Stimulated activated CD4-positive, alpha-beta T cell treated with anti-CD3 and anti-CD28 coated beads, Interleukin-4, amount 100 ng/mL, for 48 hours (primary cell): ENCODE measurements around the gene DGAT2L6.
"Not testable (repeated sequence)": the region's sequence is repeated elsewhere in the genome, so short reads cannot be mapped to it uniquely, and the experiment has no call there.

Experiments
- DNase-seq, 2 donors: peaks; one replicate each; pipeline ENCODE4 v3.0.0-alpha.2; 2020; ENCODE audit warnings: low read depth in 2 of 2

DGAT2L6 gene

DNA sequence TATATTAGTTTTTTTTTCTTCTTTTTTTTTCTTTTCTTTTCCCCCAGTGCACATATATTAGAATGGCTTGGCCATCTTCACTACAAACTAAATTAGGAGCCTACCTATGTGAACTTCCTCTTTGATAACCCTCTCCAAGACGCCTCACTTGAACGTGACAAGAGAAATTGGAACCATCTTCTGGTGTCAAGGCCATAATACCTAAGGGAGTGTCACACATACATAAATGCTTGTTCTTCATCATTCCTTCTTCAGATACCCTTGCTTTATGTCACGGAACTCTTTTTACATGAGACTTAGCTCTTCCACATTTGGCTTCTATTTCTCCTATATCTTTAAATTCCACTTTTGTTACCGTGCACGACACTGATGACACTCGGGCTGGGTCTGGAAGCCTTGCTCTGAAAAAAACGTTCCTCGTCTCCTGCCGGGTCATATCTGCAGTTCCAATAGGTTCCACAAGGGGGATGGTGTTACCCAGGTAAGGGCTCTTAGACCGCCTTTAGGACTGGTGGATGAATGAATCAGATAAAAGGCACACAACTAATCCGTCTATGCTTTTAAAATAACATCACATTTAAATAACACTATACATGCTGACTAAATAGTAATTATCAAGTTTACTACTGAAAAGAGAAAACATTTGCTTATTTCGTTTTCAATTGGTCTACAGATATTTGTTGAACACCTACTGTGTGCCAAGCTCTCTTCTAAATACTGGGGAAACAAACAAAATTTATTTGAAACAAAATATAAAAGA lies 19.9 kb downstream of the DGAT2L6 start:
- DNase-seq, result peak; percentile 48 to 53

DNA sequence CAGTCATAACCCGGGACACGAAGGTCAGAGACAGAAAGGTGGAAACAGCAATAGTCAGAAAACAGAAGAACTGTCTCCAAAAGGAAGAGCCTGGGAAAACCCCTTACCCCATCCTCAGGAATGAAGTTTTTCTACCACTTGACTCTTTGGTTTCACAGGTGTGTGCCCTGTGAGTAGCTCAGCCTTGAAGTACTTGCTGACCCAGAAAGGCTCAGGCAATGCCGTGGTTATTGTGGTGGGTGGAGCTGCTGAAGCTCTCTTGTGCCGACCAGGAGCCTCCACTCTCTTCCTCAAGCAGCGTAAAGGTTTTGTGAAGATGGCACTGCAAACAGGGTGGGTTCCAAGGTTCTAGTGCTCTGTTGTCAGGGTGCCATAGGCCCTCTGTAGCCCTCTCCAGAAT lies 24.4 kb downstream of the DGAT2L6 start:
- DNase-seq, result no peak

DNA sequence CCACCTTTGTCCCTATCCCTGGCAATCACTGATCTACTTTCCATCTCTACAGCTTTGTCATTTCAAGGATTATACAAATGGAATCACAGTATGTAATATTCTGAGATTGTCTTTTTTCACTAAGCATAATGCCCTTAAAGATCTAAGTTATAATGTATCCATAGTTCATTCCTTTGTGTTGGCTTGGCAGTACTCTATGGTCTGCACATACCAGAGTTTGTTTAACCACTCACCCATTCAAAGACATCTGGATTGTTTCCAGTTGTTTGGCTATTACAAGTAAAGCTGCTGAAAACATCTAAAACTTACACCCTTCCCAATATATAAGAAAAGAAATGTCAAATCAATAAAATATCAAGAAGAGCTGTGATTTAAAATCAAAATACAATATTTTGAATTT lies 31.2 kb downstream of the DGAT2L6 start:
- DNase-seq, result no peak

DNA sequence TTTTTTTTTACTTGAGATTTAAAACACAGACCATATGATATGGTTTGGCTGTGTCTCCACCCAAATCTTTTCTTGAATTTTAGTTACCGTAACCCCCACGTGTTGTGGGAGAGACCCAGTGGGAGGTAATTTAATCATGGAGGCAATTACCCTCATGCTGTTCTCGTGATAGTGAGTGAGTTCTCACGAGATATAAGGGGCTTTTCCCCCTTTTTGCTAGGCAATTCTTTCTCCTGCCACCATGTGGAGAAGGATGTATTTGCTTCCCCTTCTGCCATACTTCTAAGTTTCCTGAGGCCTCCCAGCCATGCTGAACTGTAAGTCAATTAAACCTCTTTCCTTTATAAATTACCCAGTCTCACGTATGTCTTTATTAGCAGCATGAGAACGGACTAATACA lies 32.3 kb downstream of the DGAT2L6 start:
- not testable (repeated sequence) for DNase-seq

DNA sequence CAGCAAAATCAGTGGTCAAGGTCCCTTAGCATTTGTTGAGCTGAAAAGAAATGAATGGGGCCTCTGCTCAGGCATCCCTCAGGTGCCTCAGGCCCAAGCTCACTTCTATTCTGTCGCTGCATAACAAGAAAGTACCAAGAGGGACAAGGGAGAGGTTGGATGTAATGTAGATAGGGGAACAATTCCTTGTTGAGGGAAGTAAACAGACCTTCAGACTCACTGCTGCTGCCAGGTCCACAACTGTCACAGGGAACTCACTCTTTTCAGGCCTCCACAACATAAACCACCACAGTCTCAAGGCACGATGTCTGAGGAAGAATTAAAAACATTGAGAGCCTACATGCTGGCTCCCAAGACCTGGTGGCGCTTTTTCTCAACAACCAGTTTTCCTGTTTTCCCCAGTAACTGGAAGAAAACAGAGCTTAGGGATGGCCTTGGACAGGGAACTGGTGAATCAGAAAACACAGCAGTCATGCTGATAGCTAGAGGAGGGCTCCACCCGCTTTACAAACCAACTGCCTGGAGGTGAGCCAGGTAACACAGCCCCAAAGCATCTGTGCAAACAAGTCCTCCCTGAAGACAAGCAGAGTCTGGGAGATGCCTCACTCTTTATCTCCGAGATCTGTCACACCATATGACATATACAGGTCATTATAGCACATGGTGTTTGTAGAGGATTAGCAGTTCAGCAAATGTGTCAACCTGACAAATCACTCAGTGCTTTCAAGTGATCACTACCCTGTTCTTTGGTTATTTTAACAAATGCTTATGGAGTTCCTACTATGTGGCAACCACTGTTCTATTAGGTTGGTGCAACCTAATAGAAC lies 42.9 kb downstream of the DGAT2L6 start:
- DNase-seq, result no peak

DNA sequence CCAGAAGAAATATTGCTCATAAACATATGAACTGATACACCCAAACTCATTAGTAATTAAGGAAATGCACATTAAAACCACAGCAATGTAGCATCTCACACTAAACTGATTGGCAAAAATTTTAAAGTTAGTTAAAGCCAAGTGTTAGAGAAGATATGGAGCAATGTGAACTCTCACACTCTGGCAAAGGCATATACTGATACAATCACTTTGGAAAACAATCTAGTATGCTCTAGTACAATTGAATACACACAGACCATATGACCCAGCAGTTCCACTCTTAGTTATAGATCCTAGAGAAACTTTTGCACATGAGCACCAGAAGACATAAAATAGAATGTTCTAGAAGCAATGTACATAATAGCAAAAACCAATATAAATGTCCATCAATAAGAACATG lies 48.8 kb downstream of the DGAT2L6 start:
- DNase-seq, result no peak

DNA sequence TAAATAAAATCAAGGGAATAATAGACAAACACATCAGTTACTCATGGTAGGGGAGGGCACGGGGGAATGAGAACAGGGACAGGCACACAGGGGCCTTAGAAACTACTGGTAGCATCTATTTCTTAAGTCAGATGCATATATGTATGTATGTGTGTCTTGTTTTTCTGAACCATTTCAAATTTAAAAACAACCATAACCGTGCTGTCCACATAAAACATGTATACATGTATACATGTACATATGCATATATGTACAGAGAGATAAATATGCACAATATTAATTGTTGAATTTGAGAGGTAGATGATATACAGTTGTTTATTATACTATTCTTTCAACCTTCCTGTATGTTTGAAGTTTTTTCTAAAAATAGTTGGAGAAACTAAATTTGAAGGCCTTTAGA lies 49.4 kb downstream of the DGAT2L6 start:
- no peak for DNase-seq

DNA sequence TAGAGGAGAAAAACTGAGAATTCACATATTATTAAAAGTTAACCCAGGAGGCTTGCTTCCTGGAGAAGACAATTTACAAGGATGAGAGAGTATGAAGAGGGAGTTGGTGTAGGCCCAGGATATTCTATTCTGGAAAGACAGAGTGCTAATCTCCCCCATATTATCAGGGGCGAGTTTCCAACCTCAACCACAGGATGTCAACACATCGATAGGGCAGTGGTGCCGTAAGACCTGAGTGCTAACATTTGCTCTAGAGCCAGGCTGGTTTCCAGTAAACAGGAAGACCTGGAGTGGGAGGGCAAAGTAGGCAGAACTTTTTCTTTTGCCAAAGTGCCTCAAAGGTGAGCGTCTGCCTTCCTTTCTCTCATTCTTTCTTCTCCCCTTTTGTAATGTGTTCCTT lies 54.4 kb downstream of the DGAT2L6 start:
- no peak for DNase-seq

DNA sequence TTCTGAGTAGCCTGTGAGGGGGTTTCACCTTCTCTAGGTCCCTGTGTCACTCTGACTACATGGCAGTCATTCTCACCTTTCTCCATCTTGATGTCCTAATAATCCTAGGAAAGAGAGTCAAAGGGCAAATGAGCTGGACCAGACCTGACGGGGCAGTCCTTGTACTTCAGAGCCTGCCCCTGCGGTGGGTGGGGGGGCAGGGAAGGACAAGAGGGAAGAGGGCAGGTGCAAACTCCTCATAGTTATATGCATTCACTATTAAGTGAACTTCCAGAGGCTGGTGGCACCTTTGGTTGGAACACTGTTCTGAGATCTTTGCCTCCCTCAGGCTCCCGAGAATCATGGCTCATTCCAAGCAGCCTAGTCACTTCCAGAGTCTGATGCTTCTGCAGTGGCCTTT lies 57.1 kb downstream of the DGAT2L6 start, which contains the start of gene AWAT1:
Gene AWAT1 (plus strand): TSS at position 301 of the 400 bp plus-strand sequence. CDS start 41 bp downstream, at position 342.
- DNase-seq, result no peak

DNA sequence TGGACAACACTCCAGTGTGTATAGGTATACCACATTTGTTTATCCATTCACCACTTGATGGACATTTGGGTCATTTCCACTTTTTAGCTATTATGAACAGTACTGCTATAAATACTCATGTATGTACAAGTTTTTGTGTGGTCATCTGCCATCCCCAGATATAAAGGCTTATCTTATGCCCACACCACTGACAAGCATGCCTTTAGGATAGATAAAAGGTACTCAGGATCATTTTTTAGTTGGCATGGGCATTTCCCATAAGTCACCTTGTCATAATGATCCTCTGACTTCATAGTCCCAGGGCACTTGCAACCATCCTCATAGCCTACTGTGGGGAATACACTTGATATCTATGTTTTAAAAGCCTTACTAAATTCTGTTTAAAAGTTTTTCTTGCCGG lies 63.5 kb downstream of the DGAT2L6 start:
- no peak for DNase-seq

DNA sequence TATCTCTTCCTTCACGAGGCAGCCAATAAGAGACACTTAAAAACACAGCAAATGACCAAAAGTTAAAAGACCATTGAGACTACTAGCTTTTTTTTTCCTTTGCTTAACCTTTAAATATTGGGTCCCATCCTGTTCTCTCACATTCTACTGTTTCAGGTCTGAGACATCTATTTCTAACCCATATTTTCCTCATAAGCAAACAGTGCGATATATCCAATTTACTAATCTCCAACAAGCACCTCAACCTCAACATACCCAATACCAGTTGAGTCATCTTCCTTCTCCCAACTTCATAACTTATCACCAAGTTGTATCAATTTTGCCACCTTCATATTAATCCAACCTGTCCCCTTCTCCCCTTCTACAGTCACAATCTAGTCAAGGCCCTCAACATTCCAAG lies 64.2 kb downstream of the DGAT2L6 start:
- DNase-seq, result no peak

DNA sequence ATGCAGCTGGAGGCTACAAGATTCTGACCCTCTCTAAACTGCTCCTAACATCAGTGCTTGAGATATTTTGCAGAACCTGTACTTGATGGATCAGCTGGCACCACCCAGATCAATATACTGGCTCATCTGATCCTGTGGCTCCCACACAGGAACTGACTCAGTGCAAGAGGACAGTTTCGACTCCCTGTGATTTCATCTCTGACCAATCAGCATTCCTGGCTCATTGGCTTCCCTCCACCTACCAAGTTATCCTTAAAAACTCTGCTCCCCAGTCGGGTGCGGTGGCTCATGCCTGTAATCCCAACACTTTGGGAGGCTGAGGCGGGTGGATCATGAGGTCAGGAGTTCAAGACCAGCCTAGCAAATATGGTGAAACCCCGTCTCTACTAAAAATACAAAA lies 66.3 kb downstream of the DGAT2L6 start:
- DNase-seq, result not testable (repeated sequence)

DNA sequence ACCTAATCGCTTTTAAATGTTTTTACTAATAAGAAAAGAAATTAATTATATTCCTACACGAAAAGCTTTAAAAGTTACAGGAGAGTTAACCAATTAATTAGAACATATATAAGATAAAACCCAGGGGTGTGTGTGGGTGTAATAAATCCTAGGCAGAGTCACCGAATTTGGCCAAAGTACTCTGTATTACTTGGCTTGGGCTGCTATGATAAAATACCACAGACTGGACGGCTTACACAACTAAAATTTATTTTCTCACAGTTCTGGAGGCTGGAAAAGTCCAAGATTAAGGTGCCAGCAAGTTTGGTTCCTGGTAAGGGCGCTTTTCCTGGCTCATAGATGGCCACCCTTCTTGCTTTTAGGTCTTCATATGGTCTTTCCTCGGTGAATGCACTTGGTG lies 67.6 kb downstream of the DGAT2L6 start:
- DNase-seq, result no peak

DNA sequence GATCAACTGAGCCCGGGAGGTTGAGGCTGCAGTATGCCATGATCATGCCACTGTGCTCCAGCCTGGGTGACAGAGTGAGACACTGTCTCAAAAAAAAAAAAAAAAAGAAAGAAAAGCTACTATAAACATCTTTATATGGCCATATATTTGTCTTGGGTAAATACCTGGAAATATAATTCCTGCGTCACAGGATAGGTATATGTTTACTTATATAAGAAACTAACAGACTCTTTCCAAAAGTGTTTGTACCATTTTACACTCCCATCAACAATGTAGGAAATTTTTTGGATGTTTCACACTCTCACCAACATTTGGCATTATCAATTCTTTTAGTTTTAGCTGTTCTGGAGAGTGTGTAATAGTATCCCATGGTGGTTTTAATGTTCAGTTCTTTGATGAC lies 70.0 kb downstream of the DGAT2L6 start:
- no peak for DNase-seq

DNA sequence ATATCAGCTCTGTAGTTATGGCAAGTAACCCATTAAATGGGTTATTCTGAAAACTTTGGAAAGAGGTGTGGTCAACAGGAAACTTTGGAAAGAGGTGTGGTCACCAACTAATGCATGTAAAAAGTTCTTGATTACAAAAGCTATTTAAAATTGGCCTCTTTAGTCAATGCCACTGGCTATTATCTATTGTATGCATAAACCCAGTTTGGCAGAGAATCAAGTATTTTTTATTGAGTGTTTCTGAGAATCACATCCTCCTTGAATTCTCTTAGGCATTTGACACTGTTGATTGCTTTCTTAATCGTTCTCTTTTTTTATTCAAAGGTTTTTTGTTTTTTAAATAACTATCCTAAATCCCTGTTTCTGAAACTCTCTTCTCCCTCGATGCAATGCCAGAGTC lies 75.2 kb downstream of the DGAT2L6 start:
- DNase-seq, result no peak

DNA sequence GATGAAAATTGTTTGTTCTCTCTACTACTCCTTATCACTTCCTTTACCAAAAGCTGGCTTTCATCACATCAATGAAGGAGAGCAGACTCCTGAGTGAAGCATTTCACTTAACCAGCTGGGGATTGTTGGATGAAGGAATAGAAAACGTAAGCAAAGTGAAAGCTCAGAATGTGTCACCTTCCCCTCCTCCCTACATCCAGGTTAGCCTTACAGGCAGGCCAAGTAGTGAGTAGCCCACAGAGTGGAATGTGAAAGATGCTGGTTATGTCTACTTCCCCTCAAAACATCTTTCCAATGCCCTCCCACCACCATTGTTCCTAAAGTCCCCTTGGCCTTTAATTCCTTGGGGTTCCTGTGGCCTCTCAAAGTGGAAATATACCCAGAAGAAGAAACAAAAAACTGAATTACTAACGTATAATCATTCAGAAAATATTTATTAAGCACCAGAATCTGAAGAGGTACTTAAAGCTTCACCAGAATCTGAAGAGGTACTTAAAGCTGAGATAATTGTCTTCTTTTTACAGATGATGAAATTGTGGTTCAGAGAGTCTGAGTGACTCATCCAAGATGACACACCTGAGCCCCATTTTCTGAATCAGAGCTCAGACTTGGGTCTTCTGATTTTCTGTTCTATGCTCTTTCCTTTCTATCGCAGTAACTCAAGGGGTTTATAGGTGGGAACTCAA lies 76.2 kb downstream of the DGAT2L6 start:
- no peak for DNase-seq

DNA sequence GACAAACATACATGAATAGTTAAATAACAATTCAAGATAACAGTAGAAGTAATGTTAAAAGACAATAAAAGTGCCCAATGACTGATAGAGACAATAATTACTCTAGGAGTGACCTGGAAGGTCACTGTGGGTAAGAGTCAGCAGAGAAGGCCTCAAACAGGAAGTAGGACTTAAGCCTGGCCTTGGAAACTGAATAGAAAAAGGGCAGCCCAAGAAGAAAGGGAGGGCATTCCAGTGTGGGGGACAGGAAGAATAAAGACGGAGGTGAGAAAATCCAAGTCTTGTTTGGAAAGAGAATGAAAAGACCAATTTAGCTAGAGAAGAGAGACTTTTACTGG lies 76.7 kb downstream of the DGAT2L6 start:
- no peak for DNase-seq

DNA sequence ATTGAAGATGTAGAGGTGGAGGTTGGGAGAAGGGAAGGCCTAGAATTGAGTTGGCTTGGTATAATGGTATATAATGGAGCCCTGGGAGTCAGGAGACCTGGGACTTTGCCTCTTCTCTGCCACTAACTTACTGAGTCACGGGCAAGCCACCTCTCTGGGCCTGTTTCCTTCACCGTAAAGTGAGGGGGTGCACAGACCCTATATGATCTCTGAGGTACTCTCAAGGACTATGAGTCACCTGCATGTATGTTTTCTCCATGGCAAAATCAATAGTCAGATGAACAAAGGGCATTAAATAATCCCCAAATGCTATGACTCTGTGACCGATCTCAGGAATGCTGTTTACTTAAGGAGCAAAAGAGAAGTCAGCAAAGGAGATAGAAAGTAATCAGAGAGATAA lies 77.6 kb downstream of the DGAT2L6 start:
- no peak for DNase-seq
